SK-N-SH treated with all-trans-retinoic acid at 6 μM for 48 hours (cell line): Measurements from ENCODE around the gene RTL9.

ENCODE experiments used
- ATAC-seq: fragments of 200-7000 bp; cut with Tn5 transposase; 3 replicates; pipeline ENCODE4 v1.9.1; 2020; ENCODE audit warnings: mild to moderate bottlenecking, moderate library complexity
- ARNTL ChIP-seq: fragments of 450-650 bp; formaldehyde crosslinking; IDR thresholded peaks from 2 replicates; pipeline ENCODE4 v1.5.0; 2020; ENCODE audit warnings: low read depth, mild to moderate bottlenecking, moderate library complexity, borderline replicate concordance
- BACH2 ChIP-seq: fragments of 250-450 bp; sonication (Bioruptor Pico); IDR thresholded peaks from 2 replicates; pipeline ENCODE4 v1.9.0; 2021; ENCODE audit warnings: mild to moderate bottlenecking, borderline replicate concordance
- CREB5 ChIP-seq: fragments of 250-450 bp; sonication (Bioruptor Pico); IDR thresholded peaks from 2 replicates; pipeline ENCODE4 v1.5.1; 2020; ENCODE audit warnings: low read depth, mild to moderate bottlenecking, moderate library complexity
- CSDC2 ChIP-seq: fragments of 250-450 bp; sonication (Bioruptor Pico); IDR thresholded peaks from 2 replicates; pipeline ENCODE4 v1.5.0; 2020; ENCODE audit warnings: mild to moderate bottlenecking, moderate library complexity
- CSRNP3 ChIP-seq: fragments of 250-450 bp; sonication (Bioruptor Pico); IDR thresholded peaks from 2 replicates; pipeline ENCODE4 v1.5.1; 2021; ENCODE audit warnings: mild to moderate bottlenecking, moderate library complexity
- ESRRG ChIP-seq: fragments of 250-450 bp; sonication (Bioruptor Pico); IDR thresholded peaks from 2 replicates; pipeline ENCODE4 v1.6.1; 2021; ENCODE audit warnings: mild to moderate bottlenecking
- GLIS3 ChIP-seq: fragments of 250-450 bp; sonication (Bioruptor Pico); IDR thresholded peaks from 2 replicates; pipeline ENCODE4 v1.5.0; 2020; ENCODE audit warnings: mild to moderate bottlenecking, moderate library complexity
- ISL1 ChIP-seq: fragments of 250-450 bp; sonication (Bioruptor Pico); IDR thresholded peaks from 2 replicates; pipeline ENCODE4 v2.1.2; 2022; ENCODE audit warnings: mild to moderate bottlenecking, moderate library complexity
- OSR1 ChIP-seq: fragments of 250-450 bp; sonication (Bioruptor Pico); IDR thresholded peaks from 2 replicates; pipeline ENCODE4 v1.8.0; 2022; ENCODE audit warnings: moderate library complexity, mild to moderate bottlenecking, inconsistent platforms
- PATZ1 ChIP-seq: fragments of 250-450 bp; sonication (Bioruptor Pico); IDR thresholded peaks from 2 replicates; pipeline ENCODE4 v1.8.0; 2020; ENCODE audit warnings: mild to moderate bottlenecking, moderate library complexity, borderline replicate concordance
- POU6F1 ChIP-seq: fragments of 250-450 bp; sonication (Bioruptor Pico); IDR thresholded peaks from 2 replicates; pipeline ENCODE4 v1.8.0; 2021; ENCODE audit warnings: low read depth, mild to moderate bottlenecking, moderate library complexity, borderline replicate concordance
- PPARA ChIP-seq: fragments of 250-450 bp; sonication (Bioruptor Pico); IDR thresholded peaks from 2 replicates; pipeline ENCODE4 v1.5.0; 2020; ENCODE audit warnings: mild to moderate bottlenecking, borderline replicate concordance
- RARB ChIP-seq: fragments of 250-450 bp; sonication (Bioruptor Pico); IDR thresholded peaks from 2 replicates; pipeline ENCODE4 v1.8.0; 2021; ENCODE audit warnings: mild to moderate bottlenecking, moderate library complexity
- SNAI2 ChIP-seq: fragments of 250-450 bp; sonication (Bioruptor Pico); IDR thresholded peaks from 2 replicates; pipeline ENCODE4 v1.5.0; 2020; ENCODE audit warnings: mild to moderate bottlenecking, moderate library complexity
- TCF4 ChIP-seq: fragments of 250-450 bp; sonication (Bioruptor Pico); IDR thresholded peaks from 2 replicates; pipeline ENCODE4 v1.8.0; 2021; ENCODE audit warnings: mild to moderate bottlenecking, moderate library complexity, borderline replicate concordance
- TOX ChIP-seq: fragments of 250-450 bp; sonication (Bioruptor Pico); IDR thresholded peaks from 2 replicates; pipeline ENCODE4 v1.8.0; 2021; ENCODE audit warnings: mild to moderate bottlenecking, moderate library complexity, borderline replicate concordance
- TSHZ2 ChIP-seq: fragments of 250-450 bp; sonication (Bioruptor Pico); IDR thresholded peaks from 2 replicates; pipeline ENCODE4 v1.5.0; 2020; ENCODE audit warnings: mild to moderate bottlenecking, moderate library complexity
- ZFP3 ChIP-seq: fragments of 250-450 bp; sonication (Bioruptor Pico); IDR thresholded peaks from 2 replicates; pipeline ENCODE4 v1.5.0; 2020; ENCODE audit warnings: mild to moderate bottlenecking, moderate library complexity
- ZFP30 ChIP-seq: fragments of 450-650 bp; formaldehyde crosslinking; IDR thresholded peaks from 2 replicates; pipeline ENCODE4 v1.5.0; 2022; ENCODE audit warnings: mild to moderate bottlenecking, moderate library complexity
- ZNF565 ChIP-seq: fragments of 450-650 bp; formaldehyde crosslinking; conservative IDR thresholded peaks from 2 replicates; pipeline ENCODE4 v1.5.0; 2020; ENCODE audit warnings: low read depth, mild to moderate bottlenecking, moderate library complexity
- ZNF70 ChIP-seq: fragments of 450-650 bp; formaldehyde crosslinking; IDR thresholded peaks from 2 replicates; pipeline ENCODE4 v1.5.0; 2020; ENCODE audit warnings: mild to moderate bottlenecking, moderate library complexity
- ZNF8 ChIP-seq: fragments of 450-650 bp; formaldehyde crosslinking; IDR thresholded peaks from 2 replicates; pipeline ENCODE4 v1.5.0; 2020; ENCODE audit warnings: mild to moderate bottlenecking, moderate library complexity

RTL9 gene

GRCh38 chrX:110394651-110395050 is 36.0 kb downstream of the RTL9 start (continued):
- TF ChIP-seq BACH2: no peak
- no peak for TF ChIP-seq ISL1 (CRISPR knock-in tag)
- TF ChIP-seq ZNF8 (CRISPR knock-in tag): no peak
- TF ChIP-seq ZFP3 (CRISPR knock-in tag): no peak
- TF ChIP-seq ZFP30 (CRISPR knock-in tag): no peak
- TF ChIP-seq ZNF70 (CRISPR knock-in tag): no peak
- no peak for TF ChIP-seq ARNTL (CRISPR knock-in tag)
- TF ChIP-seq, all 23 proteins: peak for 0

- no peak for ATAC-seq
- no peak for TF ChIP-seq ESRRG (CRISPR knock-in tag)
- TF ChIP-seq ZFP30 (CRISPR knock-in tag): no peak
- no peak for TF ChIP-seq SNAI2 (CRISPR knock-in tag)
- no peak for TF ChIP-seq OSR1 (CRISPR knock-in tag)
- TF ChIP-seq ISL1 (CRISPR knock-in tag): no peak
- no peak for TF ChIP-seq CSRNP3 (CRISPR knock-in tag)
- no peak for TF ChIP-seq TCF4 (CRISPR knock-in tag)
- no peak for TF ChIP-seq GLIS3 (CRISPR knock-in tag)
- no peak for TF ChIP-seq ARNTL (CRISPR knock-in tag)
- no peak for TF ChIP-seq TOX
- TF ChIP-seq POU6F1: no peak
- TF ChIP-seq ZNF8 (CRISPR knock-in tag): no peak
- no peak for TF ChIP-seq CSDC2 (CRISPR knock-in tag)
- no peak for TF ChIP-seq PATZ1 (CRISPR knock-in tag)
- no peak for TF ChIP-seq ZNF70 (CRISPR knock-in tag)
- no peak for TF ChIP-seq TSHZ2 (CRISPR knock-in tag)
Measured at GRCh38 chrX:110395877-110396276, 37.2 kb downstream of the RTL9 start.

- no peak for TF ChIP-seq TSHZ2 (CRISPR knock-in tag)
- no peak for TF ChIP-seq CSDC2 (CRISPR knock-in tag)
- TF ChIP-seq ZNF8 (CRISPR knock-in tag): no peak
- no peak for TF ChIP-seq CSRNP3 (CRISPR knock-in tag)
- no peak for TF ChIP-seq TCF4 (CRISPR knock-in tag)
- TF ChIP-seq CREB5 (CRISPR knock-in tag): no peak
- no peak for TF ChIP-seq ZNF565
- no peak for TF ChIP-seq RARB (CRISPR knock-in tag)
- TF ChIP-seq ISL1 (CRISPR knock-in tag): no peak
- TF ChIP-seq GLIS3 (CRISPR knock-in tag): no peak
- no peak for TF ChIP-seq BACH2
- no peak for TF ChIP-seq OSR1 (CRISPR knock-in tag)
- TF ChIP-seq ZNF70 (CRISPR knock-in tag): no peak
- no peak for TF ChIP-seq ZFP30 (CRISPR knock-in tag)
- TF ChIP-seq PPARA (CRISPR knock-in tag): no peak
- TF ChIP-seq ARNTL (CRISPR knock-in tag): no peak
- no peak for TF ChIP-seq ZFP3 (CRISPR knock-in tag)
- ATAC-seq: no peak
Measured at GRCh38 chrX:110396735-110397134, 38.1 kb downstream of the RTL9 start.
